Dedifferentiated amniotic fluid mesenchymal stem cell (primary cell): ENCODE measurements around the gene TRIM73.
"Not testable (repeated sequence)": the region's sequence is repeated elsewhere in the genome, so short reads cannot be mapped to it uniquely, and the experiment has no call there.

Source experiments
- DNase-seq: peaks from one replicate; pipeline ENCODE4 v3.0.0-alpha.2; 2016; ENCODE audit errors: extremely low spot score

TRIM73 gene

DNA sequence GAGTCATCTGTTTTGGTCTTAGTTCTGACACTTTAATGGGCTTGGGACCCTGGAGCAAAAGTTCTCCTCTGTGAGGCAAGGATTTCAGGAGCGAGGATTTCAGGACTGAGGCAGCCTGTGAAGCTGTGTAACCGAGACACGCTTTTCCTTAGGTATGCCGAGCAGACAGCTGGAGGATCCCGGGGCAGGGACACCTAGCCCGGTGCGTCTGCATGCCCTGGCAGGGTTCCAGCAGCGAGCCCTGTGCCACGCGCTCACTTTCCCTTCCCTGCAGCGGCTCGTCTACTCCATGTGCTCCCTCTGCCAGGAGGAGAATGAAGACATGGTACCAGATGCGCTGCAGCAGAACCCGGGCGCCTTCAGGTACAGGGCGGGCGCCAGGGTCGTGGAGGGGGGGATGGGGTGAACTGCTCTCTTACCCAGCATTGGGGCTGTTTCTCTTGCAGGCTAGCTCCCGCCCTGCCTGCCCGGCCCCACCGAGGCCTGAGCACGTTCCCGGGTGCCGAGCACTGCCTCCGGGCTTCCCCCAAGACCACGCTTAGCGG is 20.5 kb downstream of the TRIM73 start:
- not testable (repeated sequence) for DNase-seq

DNA sequence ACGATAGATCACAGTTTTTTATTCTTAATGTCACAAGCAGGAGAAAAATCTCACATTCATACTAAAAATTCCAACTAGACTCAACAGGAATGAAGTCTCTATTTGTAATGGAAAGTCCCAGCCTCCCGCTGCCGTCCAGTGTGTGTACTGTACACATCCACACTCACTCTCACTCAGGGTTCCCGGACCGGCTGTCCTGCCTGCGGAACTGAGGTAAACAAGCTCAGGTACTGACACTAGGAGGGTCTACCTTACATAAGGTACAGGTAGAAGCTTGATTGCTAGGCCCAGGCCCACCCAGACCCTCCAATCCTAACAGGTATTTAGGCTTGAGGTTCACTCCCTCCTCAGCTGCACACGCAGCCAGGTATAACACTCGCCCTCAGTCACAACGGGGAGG is 21.4 kb downstream of the TRIM73 start:
- DNase-seq, result not testable (repeated sequence)

DNA sequence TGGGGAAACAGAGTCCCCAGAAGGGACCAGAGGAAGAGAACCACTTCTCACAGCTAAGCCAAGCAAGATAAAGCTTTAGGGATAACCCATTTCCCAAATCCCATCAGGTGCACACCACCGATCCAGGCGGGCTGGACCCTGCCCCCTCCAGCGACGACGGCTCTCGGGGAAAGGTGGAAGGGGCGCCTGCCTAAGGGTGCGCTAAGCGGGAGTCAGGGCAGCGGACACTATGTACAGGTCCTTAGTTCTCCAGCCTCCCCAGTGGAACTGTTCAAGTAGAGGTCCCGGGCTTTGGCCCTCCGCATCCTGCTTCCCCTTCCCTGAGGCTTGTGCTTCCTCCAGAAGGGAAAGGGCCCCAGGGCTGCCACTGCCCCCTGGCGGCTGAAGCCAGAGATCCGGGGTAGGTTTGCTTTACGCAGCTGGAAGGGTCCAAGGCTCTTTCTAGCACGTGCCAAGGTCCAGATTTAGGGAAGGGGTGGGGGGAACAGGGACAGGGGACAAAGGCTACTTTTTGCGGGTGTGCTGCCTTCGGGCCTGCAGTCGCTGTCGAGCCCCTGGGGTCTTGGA is 22.9 kb downstream of the TRIM73 start:
- not testable (repeated sequence) for DNase-seq

DNA sequence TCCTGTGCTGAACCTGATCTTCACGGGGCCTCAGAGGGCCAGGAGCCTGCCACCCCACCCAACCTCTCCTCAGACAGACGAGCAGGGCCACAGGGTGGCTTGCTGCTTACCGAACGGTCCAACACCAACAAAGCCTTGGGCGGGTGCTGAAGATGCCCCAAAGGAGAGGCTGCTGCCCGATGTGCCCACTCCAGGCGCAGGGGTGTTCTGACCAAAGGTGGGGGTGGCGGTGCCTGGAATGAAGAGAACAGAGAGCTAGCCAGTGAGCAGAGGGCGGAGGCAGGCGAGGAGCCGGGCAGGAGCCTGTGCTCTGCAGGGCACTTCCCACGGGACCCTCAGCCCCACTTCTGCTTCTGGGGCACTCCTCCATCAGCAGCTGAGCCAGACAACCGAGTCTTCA is 23.8 kb downstream of the TRIM73 start:
- DNase-seq, result not testable (repeated sequence)

DNA sequence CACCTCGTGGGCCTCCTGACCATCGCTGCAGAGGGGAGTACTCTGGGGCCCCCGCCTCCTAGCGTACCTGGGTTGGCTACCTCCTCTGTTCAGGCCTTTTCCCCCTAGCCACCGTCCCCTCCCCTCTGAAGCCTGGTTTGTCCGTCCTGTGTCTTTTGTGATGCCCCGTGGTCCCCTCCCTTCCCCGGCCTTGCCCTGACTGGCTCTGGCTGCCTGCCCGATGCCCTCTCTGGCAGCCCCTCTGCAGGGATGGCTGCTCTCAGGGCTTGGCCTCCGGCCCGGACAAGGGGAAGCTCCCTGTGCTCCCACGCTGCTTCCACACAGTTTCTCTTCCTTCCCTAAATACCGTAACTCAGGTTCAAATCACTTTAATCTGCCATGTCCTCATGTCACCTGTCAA is 24.3 kb downstream of the TRIM73 start:
- DNase-seq, result not testable (repeated sequence)

DNA sequence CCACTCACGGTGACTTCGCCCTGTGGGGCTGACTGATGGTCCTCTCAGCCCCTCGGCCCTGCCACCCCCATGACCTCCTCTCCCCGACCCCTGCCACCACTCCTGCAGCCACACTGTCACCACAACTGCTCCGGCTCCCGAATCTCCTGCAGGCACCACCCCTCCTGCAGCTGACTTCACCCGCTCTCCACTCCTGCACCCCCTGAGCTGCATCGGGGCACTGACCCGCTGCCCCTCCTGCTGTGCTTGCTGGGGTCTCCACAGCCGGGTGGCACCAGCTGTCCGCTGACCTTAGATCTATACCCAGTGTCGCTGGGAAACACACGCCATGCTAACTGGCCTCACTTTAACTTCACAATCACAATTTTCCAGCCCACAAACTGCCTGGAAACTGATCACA is 24.7 kb downstream of the TRIM73 start:
- DNase-seq, result not testable (repeated sequence)

DNA sequence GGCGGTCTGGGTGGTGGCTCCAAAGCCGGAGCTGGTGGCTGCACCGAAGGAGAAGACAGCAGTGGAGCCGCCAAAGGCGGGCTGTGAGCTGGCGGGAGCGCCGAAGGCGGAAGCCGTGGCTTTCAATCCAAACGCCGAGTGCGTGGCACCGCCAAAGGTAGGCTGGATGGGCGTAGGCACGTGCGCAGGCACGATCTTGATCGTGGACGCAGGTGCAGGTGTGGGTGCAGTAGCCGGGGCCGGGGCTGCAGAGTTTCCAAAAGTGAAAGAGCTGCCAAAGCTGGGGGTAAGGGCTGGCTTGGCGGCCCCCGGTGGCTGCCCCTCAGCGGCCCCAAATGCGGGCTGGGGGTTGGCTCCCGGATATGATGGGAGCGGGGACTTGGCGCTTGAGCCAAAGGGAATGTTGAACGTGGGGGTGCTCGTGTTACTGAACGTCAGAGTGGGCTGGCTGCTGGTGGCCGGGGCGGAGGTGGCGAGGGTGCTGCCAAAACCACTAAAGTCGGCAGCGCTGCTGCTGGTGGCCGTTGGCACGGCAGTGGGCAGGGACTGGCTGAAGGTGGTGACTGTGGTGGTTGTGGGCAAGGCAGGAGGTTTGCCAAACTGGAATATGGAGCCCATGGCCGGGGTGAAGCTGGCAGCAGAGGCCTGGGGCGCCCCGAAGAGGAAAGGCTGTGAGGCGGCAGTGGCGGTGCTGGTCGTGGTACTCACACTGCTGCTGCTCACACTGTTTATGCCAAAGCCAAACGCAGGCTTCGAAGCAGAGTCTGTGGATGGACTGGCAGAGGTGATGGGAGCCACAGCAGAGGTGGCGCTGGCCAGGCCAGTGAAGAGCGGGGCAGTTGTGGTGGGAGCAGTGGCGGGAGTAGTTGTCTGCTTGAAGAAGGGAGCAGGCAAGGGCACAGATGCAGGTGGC is 26.6 kb downstream of the TRIM73 start:
- DNase-seq, result not testable (repeated sequence)

DNA sequence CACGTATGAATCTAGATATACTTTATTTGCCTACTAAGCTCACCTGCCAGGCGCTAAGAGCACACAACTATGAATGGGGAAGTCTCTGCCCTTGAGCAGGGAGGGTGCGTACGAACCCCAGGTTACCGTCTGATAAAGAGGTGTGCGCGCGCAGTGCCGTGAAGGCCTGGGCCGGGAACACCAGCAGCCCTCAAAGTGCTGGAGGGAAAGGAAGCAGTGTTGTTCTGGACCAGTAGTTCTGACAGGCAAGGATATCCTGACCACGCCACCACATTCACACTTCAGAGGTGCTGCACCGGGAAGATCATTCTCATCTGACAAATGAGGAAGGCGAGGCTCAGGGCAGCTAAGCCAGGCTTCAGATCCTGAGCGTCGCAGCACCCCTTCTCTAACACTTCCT is 28.1 kb downstream of the TRIM73 start:
- not testable (repeated sequence) for DNase-seq

DNA sequence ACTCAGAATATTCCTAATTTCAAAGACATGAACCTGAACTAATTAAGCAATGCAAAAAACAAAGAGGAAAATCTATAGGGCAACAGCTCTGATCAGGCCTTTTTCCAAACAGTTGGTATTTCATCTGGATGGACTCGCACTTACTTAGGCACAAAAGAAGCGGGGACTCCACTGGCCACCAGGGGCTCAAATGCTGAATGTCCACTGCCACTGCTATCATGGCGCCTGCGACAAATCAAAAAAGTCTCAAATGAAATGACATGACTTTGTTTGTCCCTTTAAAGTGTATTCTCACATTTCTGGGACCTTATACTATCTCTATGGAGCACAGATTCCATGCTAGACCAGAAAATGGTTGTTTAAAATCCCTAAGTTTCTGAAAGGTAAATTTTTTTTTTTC is 43.6 kb downstream of the TRIM73 start:
- not testable (repeated sequence) for DNase-seq

DNA sequence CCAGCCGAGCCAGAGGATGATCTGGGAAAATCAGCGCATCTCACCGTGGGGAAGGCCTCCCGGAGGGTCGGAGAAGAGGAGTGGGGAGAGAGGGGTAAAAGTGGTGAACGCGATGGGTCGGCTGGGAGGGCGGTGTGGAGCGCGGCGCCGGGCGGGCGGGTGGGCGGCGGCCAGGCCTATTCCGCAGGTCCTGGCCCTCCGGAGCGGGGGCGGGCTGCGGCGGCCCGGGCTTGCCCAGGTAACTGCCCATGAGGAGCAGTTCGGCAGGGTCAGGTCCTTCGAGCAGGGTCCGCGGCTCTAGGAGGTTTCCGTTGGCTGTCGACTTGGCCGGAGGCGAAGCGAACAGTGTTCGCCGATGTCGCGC is 46.7 kb downstream of the TRIM73 start:
- DNase-seq, result not testable (repeated sequence)

DNA sequence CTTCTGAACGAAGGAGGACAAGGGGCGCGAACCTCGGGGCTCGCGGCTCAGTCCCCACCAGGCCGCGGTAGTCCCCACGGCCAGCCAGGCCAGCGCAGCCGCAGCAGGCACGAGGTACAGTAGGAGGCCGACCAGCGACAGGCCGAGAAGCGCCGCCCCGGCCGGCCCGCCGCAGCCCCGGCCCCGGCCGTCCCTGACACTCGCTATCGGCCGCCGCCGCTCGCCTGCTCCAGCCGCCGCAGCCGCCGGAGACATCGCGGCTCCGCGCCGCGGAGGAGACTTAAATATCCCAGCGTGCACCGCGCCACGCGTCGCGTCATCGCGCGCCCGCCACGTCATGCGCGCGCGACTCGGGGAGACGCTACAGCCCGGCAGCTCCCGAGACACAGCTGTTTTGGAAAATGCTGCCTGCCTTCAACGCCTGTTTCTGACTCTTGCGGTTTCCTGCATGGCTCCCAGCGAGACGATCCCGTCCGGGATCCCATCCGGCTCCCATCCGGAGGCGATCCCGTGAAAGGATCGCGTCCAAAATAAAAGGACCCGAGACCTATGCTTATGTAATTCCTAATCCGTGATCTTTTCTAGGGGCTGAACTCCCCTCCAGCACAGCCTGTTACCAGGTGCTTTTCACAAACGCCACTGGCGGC is 47.2 kb downstream of the TRIM73 start:
- DNase-seq, result not testable (repeated sequence)

DNA sequence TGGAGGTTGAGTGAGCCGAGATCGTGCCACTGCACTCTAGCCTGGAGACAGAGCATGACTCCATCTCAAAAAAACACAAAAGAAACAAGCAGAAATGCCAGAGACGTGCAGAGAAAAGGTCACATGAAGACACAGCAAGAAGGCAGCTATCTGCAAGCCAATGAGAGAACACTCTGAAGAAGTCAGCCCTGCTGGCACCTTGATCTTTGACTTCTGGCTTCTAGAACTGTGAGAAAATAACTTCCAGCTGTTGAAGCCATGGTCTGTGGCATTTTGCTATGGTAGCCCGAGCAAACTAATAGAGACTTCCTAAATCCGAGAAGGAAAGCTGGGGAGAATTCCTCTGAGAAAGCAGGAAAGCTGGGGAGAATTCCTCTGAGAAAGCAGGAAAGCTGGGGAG is 54.5 kb downstream of the TRIM73 start:
- DNase-seq, result not testable (repeated sequence)

DNA sequence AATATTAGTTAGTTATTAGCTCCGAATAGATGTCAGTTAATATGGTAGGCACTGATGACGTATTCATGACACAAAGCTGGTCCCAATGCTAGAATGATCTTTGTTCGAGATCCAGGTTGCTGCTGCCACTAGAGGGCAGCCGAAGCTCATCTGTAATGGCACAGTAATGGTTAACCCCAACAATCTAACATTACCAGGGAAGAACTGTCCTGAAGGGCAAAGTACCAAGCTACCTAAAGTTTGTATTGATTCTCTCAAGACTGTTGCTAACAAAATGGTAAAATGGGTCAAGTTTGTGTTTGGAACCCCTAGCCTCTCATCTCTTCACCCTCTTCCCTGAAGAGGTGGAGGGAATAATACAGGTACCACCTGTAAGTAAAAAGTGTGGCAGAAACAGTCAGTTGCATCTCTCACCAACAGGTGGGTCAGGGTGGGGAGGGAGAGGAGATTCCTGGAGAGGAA is 57.1 kb downstream of the TRIM73 start:
- not testable (repeated sequence) for DNase-seq
